Measurements from ENCODE around the gene XK.

The XK gene

GRCh38 chrX:37678574-37678973, 7.0 kb upstream of the XK start:
- no peak overlapping the region for H3K27ac ChIP-seq (ENCODE audit: low read depth in 2 of 2, low read length in 2 of 2)
- no peaks in the 10 kb centered on the region for H3K9me3 ChIP-seq (ENCODE audit: control insufficient read depth in 2 of 2, low read length in 2 of 2)
- no peaks in the 10 kb centered on the region for H3K36me3 ChIP-seq (ENCODE audit: control insufficient read depth in 2 of 2, insufficient read depth in 2 of 2, low read length in 2 of 2)
- H3K4me3 ChIP-seq (ENCODE audit: low read length in 2 of 2), result no peak overlapping the region
- no peaks in the 10 kb centered on the region for H3K27me3 ChIP-seq (ENCODE audit: control insufficient read depth in 2 of 2, insufficient read depth in 2 of 2, low read length in 2 of 2)
- H3K4me1 ChIP-seq (ENCODE audit: control insufficient read depth in 2 of 2, insufficient read depth in 2 of 2, low read length in 2 of 2), result peaks cover 0 to 2% of the 10 kb centered on the region in 2 donors
- H3K9ac ChIP-seq (ENCODE audit: low read depth in 1 of 2, low read length in 2 of 2), result no peak overlapping the region

- Histone ChIP-seq H3K27ac (ENCODE audit: low read depth in 2 of 2, low read length in 2 of 2) (no peak overlapping the region), H3K36me3 (ENCODE audit: control insufficient read depth in 2 of 2, insufficient read depth in 2 of 2, low read length in 2 of 2) (no peaks in the 10 kb centered on the region), H3K4me3 (ENCODE audit: low read length in 2 of 2) (no peak overlapping the region), H3K9me3 (ENCODE audit: control insufficient read depth in 2 of 2, low read length in 2 of 2) (no peaks in the 10 kb centered on the region), H3K27me3 (ENCODE audit: control insufficient read depth in 2 of 2, insufficient read depth in 2 of 2, low read length in 2 of 2) (no peaks in the 10 kb centered on the region), H3K9ac (ENCODE audit: low read depth in 1 of 2, low read length in 2 of 2) (no peak overlapping the region), H3K4me1 (ENCODE audit: control insufficient read depth in 2 of 2, insufficient read depth in 2 of 2, low read length in 2 of 2) (peaks cover 0 to 6% of the 10 kb centered on the region in 2 donors)
These were observed 6.4 kb upstream of the XK start for GRCh38 chrX:37679230-37679629.

GRCh38 chrX:37679888-37680287, 5.7 kb upstream of the XK start:
- H3K27me3 ChIP-seq (ENCODE audit: control insufficient read depth in 2 of 2, insufficient read depth in 2 of 2, low read length in 2 of 2), result no peaks in the 10 kb centered on the region

DNA sequence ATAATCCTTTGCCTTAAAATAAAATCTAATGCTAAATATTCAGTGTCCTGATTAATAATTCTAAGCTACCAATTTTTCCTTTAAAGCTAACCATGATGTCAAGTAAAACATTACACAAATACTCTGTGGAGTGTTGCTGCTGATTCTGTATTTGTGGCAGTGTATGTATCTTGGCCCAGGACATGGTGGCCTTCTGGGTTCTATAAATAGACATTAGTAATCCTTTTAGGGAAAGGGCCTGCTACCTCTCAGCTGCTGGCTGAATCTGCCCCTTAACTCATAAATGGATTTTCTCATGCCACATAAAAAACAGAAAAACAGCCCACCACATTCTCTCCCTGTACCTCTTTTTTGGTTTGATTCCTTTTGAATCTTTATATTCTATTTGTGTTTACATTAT, 1.2 kb upstream of the XK start:
- no peaks in the 10 kb centered on the region for H3K36me3 ChIP-seq (ENCODE audit: control insufficient read depth in 2 of 2, insufficient read depth in 2 of 2, low read length in 2 of 2)
- peak overlapping the region; percentile 91 to 93 for H3K27ac ChIP-seq (ENCODE audit: low read depth in 2 of 2, low read length in 2 of 2)
- no peaks in the 10 kb centered on the region for H3K27me3 ChIP-seq (ENCODE audit: control insufficient read depth in 2 of 2, insufficient read depth in 2 of 2, low read length in 2 of 2)
- H3K4me3 ChIP-seq (ENCODE audit: low read length in 2 of 2), result no peak overlapping the region
- peaks cover 0 to 15% of the 10 kb centered on the region in 2 donors for H3K4me1 ChIP-seq (ENCODE audit: control insufficient read depth in 2 of 2, insufficient read depth in 2 of 2, low read length in 2 of 2)
- H3K9ac ChIP-seq (ENCODE audit: low read depth in 1 of 2, low read length in 2 of 2), result no peak overlapping the region
- no peaks in the 10 kb centered on the region for H3K9me3 ChIP-seq (ENCODE audit: control insufficient read depth in 2 of 2, low read length in 2 of 2)

More at GRCh38 chrX:37679888-37680287, 5.7 kb upstream of the XK start:
- H3K4me1 ChIP-seq (ENCODE audit: control insufficient read depth in 2 of 2, insufficient read depth in 2 of 2, low read length in 2 of 2), result peaks cover 0 to 12% of the 10 kb centered on the region in 2 donors
- H3K9ac ChIP-seq (ENCODE audit: low read depth in 1 of 2, low read length in 2 of 2), result no peak overlapping the region
- no peak overlapping the region for H3K4me3 ChIP-seq (ENCODE audit: low read length in 2 of 2)
- H3K36me3 ChIP-seq (ENCODE audit: control insufficient read depth in 2 of 2, insufficient read depth in 2 of 2, low read length in 2 of 2), result no peaks in the 10 kb centered on the region
- no peaks in the 10 kb centered on the region for H3K9me3 ChIP-seq (ENCODE audit: control insufficient read depth in 2 of 2, low read length in 2 of 2)
- H3K27ac ChIP-seq (ENCODE audit: low read depth in 2 of 2, low read length in 2 of 2), result no peak overlapping the region

DNA sequence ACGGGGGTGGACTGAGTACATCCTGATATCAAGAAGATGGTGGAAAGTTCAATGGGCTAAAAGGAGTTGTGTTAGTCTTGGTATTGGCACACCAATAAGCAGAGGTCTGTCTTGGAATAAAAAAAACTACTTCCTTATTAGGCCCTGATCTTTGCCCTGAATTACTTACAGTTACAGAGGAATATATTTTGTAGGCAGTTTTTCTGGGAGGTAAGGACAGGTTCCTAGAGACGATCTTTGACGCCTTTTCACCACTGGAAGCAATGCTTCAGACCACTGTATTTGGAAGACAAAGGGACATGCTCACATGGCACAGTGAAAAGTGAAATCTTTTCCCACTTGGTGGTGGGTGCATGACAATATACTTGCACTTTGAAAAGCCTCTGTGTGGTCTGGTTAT, 618 bp upstream of the XK start:
- H3K9ac ChIP-seq (ENCODE audit: low read depth in 1 of 2, low read length in 2 of 2), result peak overlapping the region; percentile 43 to 76
- no peaks in the 10 kb centered on the region for H3K36me3 ChIP-seq (ENCODE audit: control insufficient read depth in 2 of 2, insufficient read depth in 2 of 2, low read length in 2 of 2)
- H3K27ac ChIP-seq (ENCODE audit: low read depth in 2 of 2, low read length in 2 of 2), result peak overlapping the region; percentile 91 to 93
- H3K27me3 ChIP-seq (ENCODE audit: control insufficient read depth in 2 of 2, insufficient read depth in 2 of 2, low read length in 2 of 2), result no peaks in the 10 kb centered on the region
- H3K4me1 ChIP-seq (ENCODE audit: control insufficient read depth in 2 of 2, insufficient read depth in 2 of 2, low read length in 2 of 2), result peaks cover 0 to 15% of the 10 kb centered on the region in 2 donors
- no peaks in the 10 kb centered on the region for H3K9me3 ChIP-seq (ENCODE audit: control insufficient read depth in 2 of 2, low read length in 2 of 2)
- peak overlapping the region; percentile 49 to 64 for H3K4me3 ChIP-seq (ENCODE audit: low read length in 2 of 2)

DNA sequence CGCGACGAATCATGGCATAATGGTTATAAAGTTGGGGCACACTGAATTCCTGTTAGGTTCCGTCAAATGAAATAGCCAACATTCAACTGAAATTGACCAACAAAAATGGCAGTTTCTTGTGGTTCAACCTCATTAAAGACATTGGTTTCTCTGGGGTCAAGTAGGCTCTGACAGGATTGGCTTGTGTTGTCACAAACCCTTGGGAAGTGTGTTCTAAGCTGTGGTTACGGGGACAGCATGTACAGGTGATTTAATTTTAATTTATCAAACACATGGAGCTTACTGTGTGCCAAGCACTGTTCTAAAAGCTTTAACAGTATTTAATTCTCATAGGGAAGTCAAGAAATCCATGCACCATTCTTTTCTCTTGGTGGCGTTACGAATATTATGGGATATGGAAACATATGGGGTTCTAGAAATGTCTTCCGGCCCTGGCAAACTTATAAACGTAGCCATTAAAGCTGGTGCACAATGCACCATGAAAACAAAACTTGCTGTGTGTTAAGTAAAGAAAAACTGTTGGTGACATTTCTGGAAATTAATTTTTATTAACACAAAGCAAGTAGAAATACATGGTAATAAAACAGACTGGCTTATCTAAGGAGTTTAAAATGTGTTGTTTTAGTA, 891 bp downstream of the XK start:
- no peaks in the 10 kb centered on the region for H3K27me3 ChIP-seq (ENCODE audit: control insufficient read depth in 2 of 2, insufficient read depth in 2 of 2, low read length in 2 of 2)
- peaks cover 0 to 15% of the 10 kb centered on the region in 2 donors for H3K4me1 ChIP-seq (ENCODE audit: control insufficient read depth in 2 of 2, insufficient read depth in 2 of 2, low read length in 2 of 2)
- peak overlapping the region; percentile 91 to 93 for H3K27ac ChIP-seq (ENCODE audit: low read depth in 2 of 2, low read length in 2 of 2)
- peak overlapping the region; percentile 64 to 73 for H3K4me3 ChIP-seq (ENCODE audit: low read length in 2 of 2)
- no peaks in the 10 kb centered on the region for H3K9me3 ChIP-seq (ENCODE audit: control insufficient read depth in 2 of 2, low read length in 2 of 2)
- H3K36me3 ChIP-seq (ENCODE audit: control insufficient read depth in 2 of 2, insufficient read depth in 2 of 2, low read length in 2 of 2), result no peaks in the 10 kb centered on the region
- H3K9ac ChIP-seq (ENCODE audit: low read depth in 1 of 2, low read length in 2 of 2), result peak overlapping the region; percentile 53 to 76

DNA sequence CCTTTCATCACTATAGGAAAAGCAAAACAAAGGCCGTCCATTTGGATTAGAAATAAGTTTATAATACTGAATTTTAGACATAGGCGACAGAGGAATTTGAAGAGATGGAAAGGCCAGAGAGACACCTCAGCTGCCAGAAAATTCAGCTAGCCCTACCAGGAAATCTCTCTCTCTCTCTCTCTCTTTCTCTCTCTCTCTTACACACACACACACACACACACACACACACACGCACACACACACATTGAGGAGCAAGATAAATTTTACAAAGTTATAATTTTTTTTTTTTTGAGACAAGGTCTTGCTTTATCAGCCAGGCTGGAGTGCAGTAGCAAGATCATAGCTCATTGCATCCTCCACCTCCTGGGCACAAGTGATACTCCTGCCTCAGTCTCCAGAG, 1.4 kb downstream of the XK start:
- H3K36me3 ChIP-seq (ENCODE audit: control insufficient read depth in 2 of 2, insufficient read depth in 2 of 2, low read length in 2 of 2), result no peaks in the 10 kb centered on the region
- peaks cover 0 to 13% of the 10 kb centered on the region in 2 donors for H3K4me1 ChIP-seq (ENCODE audit: control insufficient read depth in 2 of 2, insufficient read depth in 2 of 2, low read length in 2 of 2)
- H3K9me3 ChIP-seq (ENCODE audit: control insufficient read depth in 2 of 2, low read length in 2 of 2), result no peaks in the 10 kb centered on the region
- peak overlapping the region; percentile 64 to 73 for H3K4me3 ChIP-seq (ENCODE audit: low read length in 2 of 2)
- peak overlapping the region; percentile 91 to 93 for H3K27ac ChIP-seq (ENCODE audit: low read depth in 2 of 2, low read length in 2 of 2)
- no peak overlapping the region for H3K9ac ChIP-seq (ENCODE audit: low read depth in 1 of 2, low read length in 2 of 2)
- H3K27me3 ChIP-seq (ENCODE audit: control insufficient read depth in 2 of 2, insufficient read depth in 2 of 2, low read length in 2 of 2), result no peaks in the 10 kb centered on the region

- Histone ChIP-seq H3K9me3 (ENCODE audit: control insufficient read depth in 2 of 2, low read length in 2 of 2) (no peaks in the 10 kb centered on the region), H3K27ac (ENCODE audit: low read depth in 2 of 2, low read length in 2 of 2) (no peak overlapping the region), H3K36me3 (ENCODE audit: control insufficient read depth in 2 of 2, insufficient read depth in 2 of 2, low read length in 2 of 2) (no peaks in the 10 kb centered on the region), H3K4me3 (ENCODE audit: low read length in 2 of 2) (no peak overlapping the region), H3K9ac (ENCODE audit: low read depth in 1 of 2, low read length in 2 of 2) (no peak overlapping the region), H3K4me1 (ENCODE audit: control insufficient read depth in 2 of 2, insufficient read depth in 2 of 2, low read length in 2 of 2) (peaks cover 0 to 3% of the 10 kb centered on the region in 2 donors), H3K27me3 (ENCODE audit: control insufficient read depth in 2 of 2, insufficient read depth in 2 of 2, low read length in 2 of 2) (no peaks in the 10 kb centered on the region)
These were observed 4.5 kb downstream of the XK start for GRCh38 chrX:37690119-37690518.

DNA sequence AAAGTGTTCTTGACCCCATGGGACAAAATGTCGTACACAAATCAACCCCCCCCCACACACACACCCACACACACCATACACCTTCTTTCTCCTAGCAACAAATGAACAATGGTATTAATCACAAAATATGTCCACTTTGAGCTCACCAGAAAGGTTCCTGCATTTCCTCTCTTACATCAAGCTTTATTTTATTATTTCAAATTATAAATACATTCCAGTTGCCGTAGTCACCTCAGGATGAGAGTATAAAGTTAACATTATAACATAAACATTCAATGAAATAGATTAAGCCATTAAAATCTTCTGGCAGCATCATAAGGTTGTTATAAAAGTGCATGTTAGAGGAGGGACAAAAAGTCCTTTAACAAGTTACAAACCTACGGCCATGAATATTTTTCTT, 7.3 kb downstream of the XK start:
- Histone ChIP-seq H3K9me3 (ENCODE audit: control insufficient read depth in 2 of 2, low read length in 2 of 2) (no peaks in the 10 kb centered on the region), H3K4me1 (ENCODE audit: control insufficient read depth in 2 of 2, insufficient read depth in 2 of 2, low read length in 2 of 2) (peaks cover 0 to 3% of the 10 kb centered on the region in 2 donors), H3K27me3 (ENCODE audit: control insufficient read depth in 2 of 2, insufficient read depth in 2 of 2, low read length in 2 of 2) (no peaks in the 10 kb centered on the region), H3K27ac (ENCODE audit: low read depth in 2 of 2, low read length in 2 of 2) (no peak overlapping the region), H3K9ac (ENCODE audit: low read depth in 1 of 2, low read length in 2 of 2) (no peak overlapping the region), H3K36me3 (ENCODE audit: control insufficient read depth in 2 of 2, insufficient read depth in 2 of 2, low read length in 2 of 2) (no peaks in the 10 kb centered on the region), H3K4me3 (ENCODE audit: low read length in 2 of 2) (no peak overlapping the region)

GRCh38 chrX:37697169-37697760, 11.7 kb downstream of the XK start:
- H3K4me1 ChIP-seq (ENCODE audit: control insufficient read depth in 2 of 2, insufficient read depth in 2 of 2, low read length in 2 of 2), result peaks cover 0 to 3% of the 10 kb centered on the region in 2 donors
- no peak overlapping the region for H3K27ac ChIP-seq (ENCODE audit: low read depth in 2 of 2, low read length in 2 of 2)
- H3K4me3 ChIP-seq (ENCODE audit: low read length in 2 of 2), result no peak overlapping the region
- H3K9ac ChIP-seq (ENCODE audit: low read depth in 1 of 2, low read length in 2 of 2), result no peak overlapping the region
- H3K36me3 ChIP-seq (ENCODE audit: control insufficient read depth in 2 of 2, insufficient read depth in 2 of 2, low read length in 2 of 2), result no peaks in the 10 kb centered on the region
- no peaks in the 10 kb centered on the region for H3K27me3 ChIP-seq (ENCODE audit: control insufficient read depth in 2 of 2, insufficient read depth in 2 of 2, low read length in 2 of 2)
- H3K9me3 ChIP-seq (ENCODE audit: control insufficient read depth in 2 of 2, low read length in 2 of 2), result no peaks in the 10 kb centered on the region

Measured in mucosa of rectum (tissue), 2 donors.